HG02981 (cell line): ENCODE results near the gene MRTFA.
"Not testable (repeated sequence)": the region's sequence is repeated elsewhere in the genome, so short reads cannot be mapped to it uniquely, and the experiment has no call there.

Experiments used
- ATAC-seq: cut with Tn5 transposase; IDR thresholded peaks from one replicate; pipeline ENCODE4 v1.9.1; 2021; ENCODE audit warnings: mild to moderate bottlenecking, moderate library complexity; ENCODE audit not compliant: unreplicated experiment

The MRTFA gene

GRCh38 chr22:40628354-40629042, 8.0 kb downstream of the MRTFA start:
- no peak for ATAC-seq

- ATAC-seq, result no peak
These were observed 8.9 kb downstream of the MRTFA start for GRCh38 chr22:40627612-40628011.

- ATAC-seq, result no peak
These were observed 9.7 kb downstream of the MRTFA start for GRCh38 chr22:40626851-40627250.

- ATAC-seq, result not testable (repeated sequence)
These were observed 10.7 kb downstream of the MRTFA start for GRCh38 chr22:40625794-40626193.

- not testable (repeated sequence) for ATAC-seq
These were observed 11.2 kb downstream of the MRTFA start for GRCh38 chr22:40625281-40625680.

GRCh38 chr22:40624770-40625169, 11.7 kb downstream of the MRTFA start:
- ATAC-seq, result no peak

- no peak for ATAC-seq
These were observed 15.0 kb downstream of the MRTFA start for GRCh38 chr22:40621309-40622151.

- no peak for ATAC-seq
These were observed 16.0 kb downstream of the MRTFA start for GRCh38 chr22:40620464-40621046.

- no peak for ATAC-seq
These were observed 18.1 kb downstream of the MRTFA start for GRCh38 chr22:40618400-40618799.

GRCh38 chr22:40616578-40616977, 19.9 kb downstream of the MRTFA start:
- no peak for ATAC-seq

GRCh38 chr22:40613067-40613466, 23.5 kb downstream of the MRTFA start:
- no peak for ATAC-seq

- ATAC-seq, result no peak
These were observed 24.2 kb downstream of the MRTFA start for GRCh38 chr22:40612291-40612751.

- no peak for ATAC-seq
These were observed 24.9 kb downstream of the MRTFA start for GRCh38 chr22:40611606-40612005.

- ATAC-seq, result no peak
These were observed 26.1 kb downstream of the MRTFA start for GRCh38 chr22:40610329-40610850.

- ATAC-seq, result no peak
These were observed 27.3 kb downstream of the MRTFA start for GRCh38 chr22:40609216-40609615.

GRCh38 chr22:40607506-40607905, 29.0 kb downstream of the MRTFA start:
- no peak for ATAC-seq

GRCh38 chr22:40606306-40606705, 30.2 kb downstream of the MRTFA start:
- no peak for ATAC-seq

- no peak for ATAC-seq
These were observed 30.8 kb downstream of the MRTFA start for GRCh38 chr22:40605761-40606160.

- no peak for ATAC-seq
These were observed 33.4 kb downstream of the MRTFA start for GRCh38 chr22:40603088-40603605.

- ATAC-seq, result no peak
These were observed 34.3 kb downstream of the MRTFA start for GRCh38 chr22:40602231-40602630.

GRCh38 chr22:40599731-40600130, 36.8 kb downstream of the MRTFA start:
- ATAC-seq, result no peak
